Esophagus mucosa (tissue), 1 donor: Measurements from ENCODE around the gene UNC13D. TPM values are rescaled to one million over a fixed set of nuclear protein-coding genes. Genes with fewer than 3 reads are reported as not detected.
"Not testable (repeated sequence)": the region's sequence is repeated elsewhere in the genome, so short reads cannot be mapped to it uniquely, and the experiment has no call there.

Experiments used
- ATAC-seq: fragments of 200-7000 bp; cut with Tn5 transposase; one replicate; pipeline ENCODE4 v1.9.1; 2020
- total RNA-seq: library from RNA; stranded (reverse); gene quantifications from one replicate; pipeline ENCODE4 v1.2.4, GENCODE V29; 2023
- donor health status: DM: yes; HTN: yes; CAD: no.

Gene UNC13D
- total RNA-seq, 1 donor from 2014 or later, result 26.0 TPM

DNA sequence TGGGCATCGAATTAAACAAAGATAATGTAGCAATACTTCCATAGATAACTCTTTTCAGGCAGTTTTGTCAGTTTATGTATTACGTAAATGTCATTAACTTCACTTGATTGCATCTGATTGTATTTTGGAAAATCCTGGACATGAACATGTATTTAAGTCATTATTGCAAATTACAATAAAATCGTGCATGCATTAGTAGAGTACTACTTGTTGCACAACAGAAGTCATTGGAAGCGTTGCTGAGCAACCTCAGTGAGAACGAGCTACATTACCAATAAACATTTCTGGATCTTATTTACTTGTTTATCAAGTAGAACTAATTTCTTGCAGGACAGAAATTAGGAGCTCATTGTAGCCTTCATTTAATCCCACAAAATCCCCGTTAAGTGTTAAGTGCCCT lies 53.0 kb downstream of the UNC13D start:
- ATAC-seq, result no peak

DNA sequence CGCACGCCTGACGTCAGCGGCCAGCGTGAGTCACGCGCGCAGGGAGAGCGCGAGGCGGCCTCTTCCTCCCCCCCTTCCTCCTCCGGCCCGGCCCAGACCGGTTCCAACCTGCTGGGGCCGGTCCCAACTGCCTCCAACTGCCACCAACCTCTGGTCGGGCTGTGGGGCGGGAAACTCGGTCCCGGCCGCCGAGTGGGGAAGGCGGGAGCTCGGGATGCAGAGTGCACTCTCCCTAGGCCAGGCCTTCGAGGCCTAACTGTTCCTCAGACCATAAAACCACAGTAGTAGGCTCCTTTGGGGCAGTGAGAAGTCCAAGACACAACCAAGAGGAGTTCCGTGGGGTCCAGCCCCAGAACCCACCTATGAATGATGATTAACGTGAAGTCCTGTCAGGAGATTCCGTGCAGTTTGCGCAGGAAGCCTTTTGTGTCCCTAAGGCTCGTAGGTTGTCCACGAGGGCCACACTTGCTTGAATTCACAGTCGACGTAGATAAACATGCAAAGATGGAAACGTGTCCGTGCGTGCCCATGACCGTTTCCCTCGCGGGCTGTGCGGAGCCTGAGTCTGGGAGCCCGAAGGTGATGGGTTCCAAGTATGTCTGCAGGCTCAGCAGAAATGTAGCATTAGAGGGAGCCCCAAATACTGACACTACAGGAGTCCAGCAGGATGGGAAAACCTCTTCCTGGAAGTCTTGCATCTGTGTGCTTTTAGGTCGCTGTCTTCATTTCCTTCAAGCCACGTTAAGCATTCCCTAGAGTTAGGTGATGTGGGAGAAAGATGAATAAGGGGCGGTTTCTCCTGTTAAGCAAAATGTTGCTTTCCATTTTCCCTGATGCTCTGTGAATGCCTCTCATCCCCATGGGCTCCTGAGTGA lies 59.0 kb downstream of the UNC13D start:
- peak; percentile 88 for ATAC-seq

DNA sequence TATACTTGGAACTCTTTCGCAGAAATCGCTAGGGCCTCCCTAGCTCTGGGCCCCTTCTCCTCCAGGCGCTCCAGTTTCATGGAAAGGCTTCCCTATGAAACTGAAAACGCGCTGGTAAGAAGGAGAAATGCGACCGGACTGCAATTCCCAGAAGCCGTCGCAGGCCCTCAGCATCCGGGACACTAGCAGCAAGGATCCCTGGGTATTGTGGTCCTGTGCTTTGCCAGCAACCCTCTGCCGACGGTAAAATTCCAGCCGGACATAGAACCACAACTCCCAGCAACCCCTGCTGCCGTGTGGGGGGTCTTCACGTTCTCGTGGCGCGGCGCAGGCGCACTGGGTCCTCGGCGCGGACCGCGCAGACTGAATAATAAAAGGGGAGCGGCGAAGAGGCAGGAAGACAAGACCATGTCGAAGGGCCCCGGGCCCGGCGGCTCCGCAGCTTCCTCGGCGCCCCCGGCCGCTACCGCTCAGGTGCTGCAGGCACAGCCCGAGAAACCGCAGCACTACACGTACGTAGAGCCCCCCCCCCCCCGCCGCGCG lies 59.7 kb downstream of the UNC13D start, which contains the start of gene UNK:
TSS of gene UNK (plus strand) at position 334 of the 543 bp plus-strand sequence. CDS start at position 409, 75 bp downstream.
- peak; percentile 86 for ATAC-seq

DNA sequence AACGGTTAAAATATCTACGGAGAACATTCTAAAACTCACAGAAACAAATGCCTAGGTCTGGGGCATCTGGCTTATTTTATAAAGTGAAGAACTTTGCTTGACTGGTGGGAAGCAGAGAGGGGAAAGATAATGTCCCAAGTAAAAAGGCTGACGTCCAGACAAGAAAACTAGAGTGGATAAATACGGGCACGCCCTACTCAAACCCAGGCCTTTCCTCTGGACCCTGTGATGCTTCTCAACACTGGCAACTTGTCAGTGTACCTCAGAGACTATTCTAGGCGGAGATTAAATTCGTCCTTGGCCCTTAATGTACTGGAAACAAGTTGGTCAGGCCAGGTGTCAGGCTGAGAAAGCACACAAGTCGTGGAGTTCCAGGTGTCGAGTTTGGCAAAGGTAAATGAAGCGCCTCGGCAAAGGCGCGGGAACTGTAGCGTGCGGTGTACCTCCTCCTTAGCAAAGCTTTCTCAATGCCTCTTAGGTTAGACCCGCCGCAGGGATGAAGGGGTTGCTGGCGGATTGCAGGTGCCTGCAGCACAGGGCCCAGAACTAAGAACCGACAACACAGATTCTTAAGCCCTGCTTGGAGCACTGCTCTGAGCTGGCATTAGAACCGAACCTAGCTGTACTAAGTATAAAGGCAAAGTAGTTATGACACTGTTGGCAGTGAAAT lies 60.3 kb downstream of the UNC13D start:
- peak; percentile 0 for ATAC-seq

DNA sequence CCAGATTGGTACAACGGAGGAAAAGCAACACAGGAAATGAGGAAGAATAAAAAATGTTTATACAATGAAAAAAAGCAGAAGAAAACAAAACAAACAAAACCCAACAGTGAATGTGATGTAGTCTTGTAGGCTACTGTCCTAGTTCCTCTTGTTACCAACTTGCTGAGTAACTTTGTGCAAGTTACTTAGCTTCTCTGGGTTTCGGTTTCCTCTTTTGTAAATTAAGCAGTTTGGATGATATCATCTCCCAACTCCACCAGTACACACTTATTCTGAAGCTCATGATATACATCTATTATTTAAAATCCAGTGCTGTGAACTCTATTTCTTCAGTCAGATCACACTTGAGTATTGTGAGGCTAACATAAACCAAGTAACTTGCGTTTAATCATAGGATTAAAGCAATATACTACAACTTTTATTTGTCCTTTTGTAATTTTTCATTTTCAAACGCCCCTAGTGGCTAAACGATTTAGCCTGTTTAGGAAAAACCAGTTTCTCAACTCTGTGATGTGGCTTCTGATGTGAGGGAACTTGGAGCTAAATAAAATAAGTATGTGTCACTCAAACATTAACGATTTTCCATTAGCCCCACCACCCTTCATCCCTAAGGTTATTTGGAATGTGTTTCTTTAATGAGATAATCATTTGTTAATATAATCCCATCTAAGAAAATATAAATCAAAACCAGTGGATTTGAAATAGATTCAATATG lies 61.0 kb downstream of the UNC13D start:
- ATAC-seq, result no peak

DNA sequence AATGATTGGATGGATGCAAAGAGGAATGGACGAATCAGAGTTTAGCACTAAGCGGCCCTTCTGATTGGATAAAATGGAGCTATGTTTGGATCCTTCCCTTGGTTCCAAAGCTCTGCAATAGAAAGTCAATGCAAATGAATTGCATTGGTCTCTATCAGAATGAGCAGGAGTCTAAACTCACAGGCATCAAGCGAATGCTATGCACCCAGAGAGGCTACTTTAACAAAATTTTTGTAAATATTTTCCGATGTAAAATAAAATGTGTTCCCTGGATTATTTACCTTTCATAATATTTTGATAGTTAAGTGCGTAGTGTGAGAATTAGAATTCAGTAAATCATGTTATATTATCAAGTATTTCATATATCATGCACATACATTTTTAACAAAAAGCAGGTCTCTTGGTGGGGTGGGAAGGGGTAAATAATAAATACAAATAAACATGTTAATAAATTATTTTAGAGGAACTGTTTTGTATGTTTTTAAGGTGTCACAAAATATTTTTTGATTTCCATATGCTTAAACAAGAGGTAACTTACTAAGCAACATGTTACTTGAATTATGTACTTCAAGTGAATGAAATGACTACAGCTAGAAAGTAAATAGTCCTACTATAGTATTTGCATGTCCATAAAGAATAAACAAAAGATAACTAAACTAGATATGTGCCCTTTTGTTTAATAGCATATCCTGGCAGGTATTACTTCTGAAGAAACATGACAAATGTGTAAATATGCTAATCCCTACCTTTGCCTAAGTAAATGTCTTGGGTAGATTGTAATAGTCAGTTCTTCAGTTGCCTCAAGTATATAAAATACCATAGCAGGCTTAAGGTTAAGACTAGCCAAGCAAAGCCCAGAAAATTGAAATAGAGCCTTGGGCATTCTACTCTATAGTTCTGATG lies 64.0 kb downstream of the UNC13D start:
- ATAC-seq, result no peak

DNA sequence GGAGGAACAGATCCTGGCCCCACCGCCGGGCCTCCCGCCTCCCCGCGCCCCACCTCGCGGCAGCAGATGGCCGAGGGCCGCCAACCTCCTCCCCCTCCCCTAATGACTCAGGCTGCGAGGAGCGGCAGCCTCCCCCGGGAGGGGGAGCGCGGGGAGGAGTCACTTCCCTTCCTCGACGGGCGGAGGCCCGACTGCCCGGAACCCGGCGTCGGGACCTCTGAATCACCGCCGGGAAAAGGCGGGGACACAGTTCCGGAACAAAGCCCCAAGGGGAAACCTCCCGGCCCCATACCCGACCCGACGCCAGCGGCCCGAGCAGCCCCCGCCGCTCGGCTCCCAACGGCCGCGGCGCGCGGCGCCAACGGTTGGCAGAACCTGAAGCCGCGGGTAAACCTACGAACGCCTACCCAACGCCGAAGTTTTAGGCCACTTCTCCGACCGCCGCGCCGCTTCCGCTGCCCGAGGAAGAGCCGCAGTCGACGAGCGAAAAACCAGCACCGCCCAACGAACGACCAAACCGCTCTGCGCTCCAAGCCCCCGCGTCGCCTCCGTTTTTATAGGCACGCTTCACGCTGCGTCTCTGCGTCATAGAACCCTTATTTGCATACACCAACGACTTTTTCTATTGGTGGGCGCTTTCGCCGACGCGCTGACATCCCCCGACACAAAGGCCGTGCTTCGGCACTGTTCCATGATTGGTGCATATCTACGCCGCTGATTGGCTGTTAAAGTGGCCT lies 64.8 kb downstream of the UNC13D start:
- ATAC-seq, result peak; percentile 76

DNA sequence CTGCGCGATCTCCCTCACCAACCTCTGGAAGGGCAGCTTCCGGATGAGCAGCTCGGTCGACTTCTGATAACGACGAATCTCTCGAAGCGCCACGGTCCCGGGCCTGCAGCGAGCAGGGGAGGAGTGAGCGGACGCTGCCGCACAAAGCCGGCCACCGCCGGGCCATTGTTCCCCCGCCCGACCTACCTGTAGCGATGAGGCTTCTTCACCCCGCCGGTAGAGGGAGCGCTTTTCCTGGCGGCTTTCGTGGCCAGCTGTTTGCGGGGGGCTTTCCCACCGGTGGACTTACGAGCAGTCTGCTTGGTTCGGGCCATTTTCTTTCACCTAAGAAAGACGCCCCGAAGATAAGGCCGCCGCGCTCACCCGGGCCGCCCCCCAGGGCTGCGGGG lies 65.3 kb downstream of the UNC13D start:
- ATAC-seq, result peak; percentile 4

DNA sequence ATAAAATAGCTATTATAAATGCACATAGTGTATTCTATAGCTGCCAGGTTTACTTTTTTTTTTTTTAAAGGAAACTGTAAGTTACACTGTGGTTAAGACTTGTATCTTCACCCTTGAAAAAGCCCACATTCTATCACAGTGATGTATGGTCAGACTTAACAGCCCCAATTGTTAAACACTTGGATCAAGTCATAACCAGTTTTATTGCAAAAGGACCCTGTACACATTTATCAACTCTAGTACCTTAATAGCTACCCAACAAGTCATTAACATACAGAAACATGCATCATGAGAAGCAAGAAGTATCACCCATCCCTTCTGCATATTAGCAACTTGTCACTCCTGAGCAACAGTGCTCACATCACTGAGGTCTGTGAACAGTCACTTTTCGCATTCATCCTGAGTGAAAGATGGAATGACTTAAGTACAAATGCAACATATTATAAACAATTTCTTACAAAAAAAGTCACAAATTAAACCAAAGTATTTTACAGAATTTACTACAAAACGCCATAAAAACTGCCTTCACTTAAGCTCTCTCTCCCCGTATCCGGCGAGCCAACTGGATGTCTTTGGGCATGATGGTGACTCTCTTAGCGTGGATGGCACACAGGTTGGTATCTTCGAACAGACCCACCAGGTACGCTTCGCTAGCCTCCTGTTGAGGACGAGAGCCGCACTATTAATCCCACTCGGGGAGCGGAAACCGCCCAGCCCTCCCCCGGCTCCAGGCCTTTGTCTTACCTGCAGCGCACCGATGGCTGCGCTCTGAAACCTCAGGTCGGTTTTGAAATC lies 65.9 kb downstream of the UNC13D start:
- not testable (repeated sequence) for ATAC-seq

DNA sequence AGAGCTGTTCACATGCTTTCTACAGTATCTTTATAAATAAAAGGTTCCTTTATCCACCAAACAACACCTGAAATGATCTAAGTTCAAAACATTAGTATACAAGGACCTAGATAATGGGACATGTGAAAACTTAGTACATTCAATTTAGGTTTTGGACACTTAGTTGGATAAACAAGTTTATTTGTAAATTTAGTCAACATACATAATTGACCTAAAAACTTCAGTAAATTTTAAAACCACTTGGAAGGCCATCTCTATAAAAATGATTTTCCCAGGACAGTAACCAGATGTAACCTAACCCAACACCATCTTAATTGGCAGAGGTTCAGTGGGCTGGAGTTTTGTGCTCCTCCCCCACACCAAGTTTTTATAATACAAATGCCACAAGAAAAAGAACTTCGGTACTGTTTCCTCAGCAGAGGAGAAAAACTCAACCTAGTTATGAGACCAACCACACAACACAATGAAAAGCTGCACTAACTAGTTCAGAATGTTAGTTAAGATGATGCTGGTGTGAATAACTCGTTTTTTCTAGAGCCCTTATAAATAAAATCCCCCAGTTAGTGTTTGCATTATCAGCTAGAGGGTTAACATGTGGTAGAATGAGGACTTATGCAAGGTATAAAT lies 66.8 kb downstream of the UNC13D start:
- no peak for ATAC-seq

Other genes starting within 250 kb of the UNC13D start
- gene SMIM5, start 211.0 kb downstream of the UNC13D start, total RNA-seq, result 10.1 TPM
- gene RECQL5, start 177.2 kb downstream of the UNC13D start, total RNA-seq, result 36.6 TPM
- gene SAP30BP, start 177.1 kb downstream of the UNC13D start, total RNA-seq, result 46.3 TPM
- gene ITGB4, start 122.9 kb downstream of the UNC13D start, total RNA-seq, result 134 TPM
- gene GALK1, start 79.2 kb downstream of the UNC13D start, total RNA-seq, result 29.1 TPM
- 17.3 TPM for gene UNK, start 59.6 kb downstream of the UNC13D start, total RNA-seq
- 57.5 TPM for gene WBP2, start 10.9 kb upstream of the UNC13D start, total RNA-seq
- gene TRIM47, start 34.2 kb upstream of the UNC13D start, total RNA-seq, result 23.4 TPM
- 10.6 TPM for gene TRIM65, start 52.5 kb upstream of the UNC13D start, total RNA-seq
- 81.8 TPM for gene MRPL38, start 60.5 kb upstream of the UNC13D start, total RNA-seq
- 7.8 TPM for gene FBF1, start 96.6 kb upstream of the UNC13D start, total RNA-seq
- gene ACOX1, start 134.8 kb upstream of the UNC13D start, total RNA-seq, result 66.0 TPM
- gene TEN1, start 134.8 kb upstream of the UNC13D start, total RNA-seq, result 25.5 TPM
- 4.1 TPM for gene CDK3, start 156.5 kb upstream of the UNC13D start, total RNA-seq
- 175 TPM for gene EVPL, start 182.9 kb upstream of the UNC13D start, total RNA-seq
- gene SRP68, start 228.1 kb upstream of the UNC13D start, total RNA-seq, result 71.5 TPM
- gene GALR2, start 230.4 kb upstream of the UNC13D start, total RNA-seq, result 0.44 TPM
- gene ZACN, start 234.8 kb upstream of the UNC13D start, total RNA-seq, result not detected